Measurements from ENCODE around the gene FZD10. TPM values are rescaled to one million over a fixed set of nuclear protein-coding genes. Genes with fewer than 3 reads are reported as not detected.

FZD10 gene
- polyA plus RNA-seq, 3 donors = 2.5 to 3.7 (median 3.3) TPM

DNA sequence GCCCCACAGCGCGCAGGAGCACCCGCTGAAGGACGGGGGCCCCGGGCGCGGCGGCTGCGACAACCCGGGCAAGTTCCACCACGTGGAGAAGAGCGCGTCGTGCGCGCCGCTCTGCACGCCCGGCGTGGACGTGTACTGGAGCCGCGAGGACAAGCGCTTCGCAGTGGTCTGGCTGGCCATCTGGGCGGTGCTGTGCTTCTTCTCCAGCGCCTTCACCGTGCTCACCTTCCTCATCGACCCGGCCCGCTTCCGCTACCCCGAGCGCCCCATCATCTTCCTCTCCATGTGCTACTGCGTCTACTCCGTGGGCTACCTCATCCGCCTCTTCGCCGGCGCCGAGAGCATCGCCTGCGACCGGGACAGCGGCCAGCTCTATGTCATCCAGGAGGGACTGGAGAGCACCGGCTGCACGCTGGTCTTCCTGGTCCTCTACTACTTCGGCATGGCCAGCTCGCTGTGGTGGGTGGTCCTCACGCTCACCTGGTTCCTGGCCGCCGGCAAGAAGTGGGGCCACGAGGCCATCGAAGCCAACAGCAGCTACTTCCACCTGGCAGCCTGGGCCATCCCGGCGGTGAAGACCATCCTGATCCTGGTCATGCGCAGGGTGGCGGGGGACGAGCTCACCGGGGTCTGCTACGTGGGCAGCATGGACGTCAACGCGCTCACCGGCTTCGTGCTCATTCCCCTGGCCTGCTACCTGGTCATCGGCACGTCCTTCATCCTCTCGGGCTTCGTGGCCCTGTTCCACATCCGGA lies 1.4 kb downstream of the FZD10 start:
- DNase-seq (ENCODE audit: extremely low read depth in 1 of 11, low read depth in 9 of 11, low spot score in 4 of 11) = no peak

DNA sequence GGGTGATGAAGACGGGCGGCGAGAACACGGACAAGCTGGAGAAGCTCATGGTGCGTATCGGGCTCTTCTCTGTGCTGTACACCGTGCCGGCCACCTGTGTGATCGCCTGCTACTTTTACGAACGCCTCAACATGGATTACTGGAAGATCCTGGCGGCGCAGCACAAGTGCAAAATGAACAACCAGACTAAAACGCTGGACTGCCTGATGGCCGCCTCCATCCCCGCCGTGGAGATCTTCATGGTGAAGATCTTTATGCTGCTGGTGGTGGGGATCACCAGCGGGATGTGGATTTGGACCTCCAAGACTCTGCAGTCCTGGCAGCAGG lies 1.9 kb downstream of the FZD10 start:
- no peak for DNase-seq (ENCODE audit: extremely low read depth in 1 of 11, low read depth in 9 of 11, low spot score in 4 of 11)

DNA sequence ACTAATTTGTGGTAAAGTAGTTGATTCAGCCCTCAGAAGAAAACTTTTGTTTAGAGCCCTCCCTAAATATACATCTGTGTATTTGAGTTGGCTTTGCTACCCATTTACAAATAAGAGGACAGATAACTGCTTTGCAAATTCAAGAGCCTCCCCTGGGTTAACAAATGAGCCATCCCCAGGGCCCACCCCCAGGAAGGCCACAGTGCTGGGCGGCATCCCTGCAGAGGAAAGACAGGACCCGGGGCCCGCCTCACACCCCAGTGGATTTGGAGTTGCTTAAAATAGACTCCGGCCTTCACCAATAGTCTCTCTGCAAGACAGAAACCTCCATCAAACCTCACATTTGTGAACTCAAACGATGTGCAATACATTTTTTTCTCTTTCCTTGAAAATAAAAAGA lies 2.7 kb downstream of the FZD10 start:
- no peak for DNase-seq (ENCODE audit: extremely low read depth in 1 of 11, low read depth in 9 of 11, low spot score in 4 of 11)

- no peak for DNase-seq (ENCODE audit: extremely low read depth in 1 of 11, low read depth in 9 of 11, low spot score in 4 of 11)
Observed at GRCh38 chr12:130166306-130166705, 4.0 kb downstream of the FZD10 start.

DNA sequence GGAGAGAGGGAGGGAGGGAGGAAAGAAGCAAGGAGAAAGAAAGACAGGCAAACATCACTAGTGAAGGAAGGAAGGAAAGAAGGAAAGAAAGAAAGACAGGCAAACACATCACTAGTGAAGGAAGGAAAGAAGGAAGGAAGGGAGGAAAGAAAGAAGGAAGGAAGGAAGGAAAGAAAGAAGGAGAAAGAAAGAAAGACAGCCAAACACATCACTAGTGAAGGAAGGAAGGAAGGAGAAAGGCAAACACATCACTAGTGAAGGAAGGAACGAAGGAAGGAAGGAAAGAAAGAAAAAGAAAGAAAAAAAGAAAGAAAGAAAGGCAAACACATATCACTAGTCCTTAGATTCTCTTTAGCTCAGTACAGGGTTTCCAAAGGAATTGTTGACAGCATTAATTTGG lies 5.3 kb downstream of the FZD10 start:
- DNase-seq (ENCODE audit: extremely low read depth in 1 of 11, low read depth in 9 of 11, low spot score in 4 of 11) = no peak

- DNase-seq (ENCODE audit: extremely low read depth in 1 of 11, low read depth in 9 of 11, low spot score in 4 of 11) = no peak
Observed at GRCh38 chr12:130169256-130169655, 7.0 kb downstream of the FZD10 start.

GRCh38 chr12:130169924-130170323 lies 7.7 kb downstream of the FZD10 start:
- DNase-seq (ENCODE audit: extremely low read depth in 1 of 11, low read depth in 9 of 11, low spot score in 4 of 11) = no peak

- DNase-seq (ENCODE audit: extremely low read depth in 1 of 11, low read depth in 9 of 11, low spot score in 4 of 11) = no peak
Observed at GRCh38 chr12:130170611-130171010, 8.3 kb downstream of the FZD10 start.

DNA sequence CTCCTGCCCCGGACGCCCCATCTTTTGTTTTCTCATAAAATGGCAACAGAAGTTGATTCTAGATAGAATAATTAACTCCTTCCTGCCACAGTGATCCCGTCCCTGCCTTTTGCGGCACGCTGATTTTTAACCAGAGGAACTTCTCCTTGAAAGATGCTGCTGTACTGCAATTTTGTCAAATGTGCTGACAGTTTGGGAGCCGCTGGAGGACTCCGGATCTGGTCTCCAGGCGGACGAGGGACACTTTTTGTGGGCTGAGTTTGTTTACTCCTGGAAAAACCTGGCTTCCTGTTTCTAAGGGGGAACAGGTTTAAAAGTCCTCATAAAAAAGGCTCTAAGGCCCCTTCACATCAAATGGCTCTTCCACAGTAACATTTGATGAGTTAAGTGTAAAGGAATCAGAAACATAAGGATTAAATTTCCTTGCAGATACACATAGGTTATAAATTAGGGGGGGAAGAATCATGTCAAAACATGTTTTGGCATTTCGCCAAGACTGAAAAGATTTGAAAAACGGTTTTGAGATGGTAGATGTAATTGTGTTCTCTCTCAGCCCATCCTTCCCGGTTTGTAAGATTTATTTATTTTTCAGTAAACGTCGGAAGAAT lies 15.5 kb downstream of the FZD10 start:
- no peak for DNase-seq (ENCODE audit: extremely low read depth in 1 of 11, low read depth in 9 of 11, low spot score in 4 of 11)

GRCh38 chr12:130178282-130178681 lies 16.0 kb downstream of the FZD10 start:
- DNase-seq (ENCODE audit: extremely low read depth in 1 of 11, low read depth in 9 of 11, low spot score in 4 of 11) = no peak

- DNase-seq (ENCODE audit: extremely low read depth in 1 of 11, low read depth in 9 of 11, low spot score in 4 of 11) = no peak
Observed at GRCh38 chr12:130179191-130179590, 16.9 kb downstream of the FZD10 start.

- no peak for DNase-seq (ENCODE audit: extremely low read depth in 1 of 11, low read depth in 9 of 11, low spot score in 4 of 11)
Observed at GRCh38 chr12:130179621-130180020, 17.4 kb downstream of the FZD10 start.

DNA sequence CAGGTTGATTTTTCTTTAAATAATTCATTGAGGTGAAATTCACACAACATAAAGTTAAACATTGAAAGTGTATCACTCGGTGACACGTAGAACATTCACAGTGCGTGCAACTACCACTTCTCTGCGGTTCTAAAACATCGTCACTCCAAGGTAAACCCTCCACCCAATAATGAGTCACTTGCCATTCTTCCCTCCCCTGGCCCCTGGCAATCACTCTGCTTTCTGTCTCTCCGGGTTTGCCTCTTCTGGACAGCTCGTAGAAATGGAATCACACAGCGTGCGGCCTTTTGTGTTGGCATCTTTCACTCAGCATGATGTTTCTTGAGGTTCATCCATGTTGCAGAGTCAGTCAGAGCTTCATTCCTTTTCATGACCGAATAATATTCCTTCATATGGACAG lies 18.9 kb downstream of the FZD10 start:
- DNase-seq (ENCODE audit: extremely low read depth in 1 of 11, low read depth in 9 of 11, low spot score in 4 of 11) = no peak

- no peak for DNase-seq (ENCODE audit: extremely low read depth in 1 of 11, low read depth in 9 of 11, low spot score in 4 of 11)
Observed at GRCh38 chr12:130183585-130184370, 21.5 kb downstream of the FZD10 start.

- DNase-seq (ENCODE audit: extremely low read depth in 1 of 11, low read depth in 9 of 11, low spot score in 4 of 11) = no peak
Observed at GRCh38 chr12:130184404-130185090, 22.3 kb downstream of the FZD10 start.

DNA sequence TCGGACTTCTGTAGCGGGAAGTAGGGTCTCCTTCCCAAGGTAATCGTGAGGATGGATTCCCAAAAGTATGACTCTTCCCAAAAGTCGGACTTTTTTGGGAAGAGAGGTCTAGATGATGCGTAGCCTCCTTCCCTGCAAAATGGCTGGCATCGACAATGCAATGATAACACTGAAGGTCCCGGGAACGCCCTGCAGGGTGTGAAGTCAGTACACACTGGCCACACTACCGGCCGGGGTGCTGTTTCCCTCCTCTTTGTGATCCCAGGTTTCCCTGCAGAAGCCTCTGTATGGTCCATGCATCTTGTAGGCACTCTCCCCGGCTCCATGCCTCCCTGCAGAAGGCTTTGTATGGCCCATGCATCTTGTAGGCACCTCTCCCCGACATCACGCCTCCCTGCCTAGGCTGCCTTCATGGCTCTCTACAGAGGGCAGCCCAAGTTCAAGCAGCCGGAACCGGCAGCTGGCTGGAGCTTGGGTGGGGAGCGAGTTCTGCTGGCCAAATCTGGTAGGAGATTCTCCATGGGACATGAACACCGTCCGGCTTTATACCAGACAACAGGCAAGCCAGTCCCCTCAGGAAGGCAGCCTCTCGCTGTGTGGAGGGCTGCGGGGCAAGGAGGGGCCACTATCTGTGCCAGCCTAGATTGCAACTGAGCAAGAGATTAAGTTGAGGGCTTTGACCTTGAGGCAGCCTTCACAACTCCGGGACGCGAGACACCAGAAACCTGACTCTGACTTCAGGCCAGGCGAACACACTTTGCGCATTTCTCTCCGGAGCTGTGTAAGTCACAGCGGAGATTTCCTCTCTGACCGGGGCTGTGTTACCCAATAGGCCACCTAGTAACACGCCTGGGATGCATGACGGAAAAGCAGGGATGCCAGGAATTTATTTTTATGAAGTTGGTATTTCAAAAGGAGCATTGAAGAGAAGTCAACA lies 23.5 kb downstream of the FZD10 start:
- DNase-seq (ENCODE audit: extremely low read depth in 1 of 11, low read depth in 9 of 11, low spot score in 4 of 11) = no peak

DNA sequence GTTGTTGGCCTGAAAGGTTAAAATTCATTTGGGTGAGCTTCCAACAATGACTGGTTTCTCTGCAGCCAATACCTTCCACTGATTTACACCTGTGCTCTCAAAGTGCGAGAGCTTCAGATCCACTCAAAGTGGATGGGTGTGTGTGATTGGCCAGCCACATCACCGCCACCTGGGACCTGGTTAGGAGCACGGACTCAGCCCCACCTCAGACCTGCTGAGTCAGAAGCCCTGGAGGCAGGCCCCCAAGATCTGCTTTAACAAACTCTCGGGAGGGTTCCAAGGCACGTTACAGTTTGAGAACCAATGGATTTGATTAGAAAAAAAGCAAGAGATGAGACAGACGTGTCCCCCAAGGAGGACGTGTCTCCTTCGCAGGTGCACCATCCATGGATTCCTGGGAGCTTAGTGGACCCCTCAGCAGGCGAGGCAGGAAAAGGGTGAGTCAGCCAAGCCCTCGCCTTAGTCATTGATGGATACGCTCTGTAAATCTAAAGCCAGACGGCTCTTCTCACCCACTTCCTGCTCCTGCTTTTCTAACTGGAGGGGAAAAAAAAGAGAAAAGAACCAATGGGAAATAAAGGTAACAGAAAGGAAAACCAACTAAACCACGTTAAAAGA lies 24.5 kb downstream of the FZD10 start:
- DNase-seq (ENCODE audit: extremely low read depth in 1 of 11, low read depth in 9 of 11, low spot score in 4 of 11) = no peak

GRCh38 chr12:130192642-130193345 lies 30.5 kb downstream of the FZD10 start:
- DNase-seq (ENCODE audit: extremely low read depth in 1 of 11, low read depth in 9 of 11, low spot score in 4 of 11) = no peak
